OCI-LY3 (cell line): ENCODE measurements around the gene TRIM8.

Source experiments
- H2AFZ ChIP-seq: fragments of 200-600, 300-600 bp; shearing (Covaris generic); 2 replicates; pipeline ENCODE4 v1.6.0; 2014; ENCODE audit warnings: antibody characterized with exemption, low read depth, low read length
- H3K27ac ChIP-seq: fragments of 200-600, 300-600 bp; sonication (generic); 2 replicates; pipeline ENCODE4 v1.5.1; 2014; ENCODE audit warnings: mild to moderate bottlenecking, low read length, moderate library complexity, mixed read lengths
- H3K27me3 ChIP-seq: fragments of 200-600, 300-600 bp; sonication (generic); 2 replicates; pipeline ENCODE4 v1.6.1; 2014; ENCODE audit warnings: low read depth, low read length, mixed read lengths
- H3K36me3 ChIP-seq: fragments of 200-600, 300-600 bp; sonication (generic); replicated peaks from 2 replicates; pipeline ENCODE3; 2014; ENCODE audit warnings: low read depth, low read length, mixed read lengths
- H3K4me1 ChIP-seq: fragments of 300-600, 200-600 bp; sonication (generic); 2 replicates; pipeline ENCODE4 v1.6.1; 2014; ENCODE audit warnings: low read length, mixed read lengths
- H3K4me2 ChIP-seq: fragments of 200-600, 300-600 bp; sonication (generic); 2 replicates; pipeline ENCODE4 v1.6.1; 2014; ENCODE audit warnings: low read length, mixed read lengths
- H3K4me3 ChIP-seq: fragments of 300-600, 200-600 bp; sonication (generic); 2 replicates; pipeline ENCODE4 v1.5.1; 2014; ENCODE audit warnings: antibody characterized with exemption, mild to moderate bottlenecking, low read length, moderate library complexity
- H3K79me2 ChIP-seq: fragments of 300-600, 200-600 bp; shearing (Covaris generic); 2 replicates; pipeline ENCODE4 v1.6.1; 2014; ENCODE audit warnings: mild to moderate bottlenecking, low read length, mixed read lengths
- H3K9ac ChIP-seq: fragments of 300-600, 200-600 bp; shearing (Covaris generic); 2 replicates; pipeline ENCODE4 v1.6.0; 2014; ENCODE audit warnings: mild to moderate bottlenecking, low read length, moderate library complexity
- H3K9me3 ChIP-seq: fragments of 200-600, 300-600 bp; shearing (Covaris generic); 2 replicates; pipeline ENCODE4 v1.6.1; 2014; ENCODE audit warnings: low read length, mixed read lengths; ENCODE audit not compliant: insufficient read depth
- H4K20me1 ChIP-seq: fragments of 200-600, 300-600 bp; sonication (generic); 2 replicates; pipeline ENCODE4 v1.6.1; 2016; ENCODE audit warnings: low read length, mixed read lengths; ENCODE audit not compliant: insufficient read depth
- CTCF ChIP-seq: fragments of 200-600, 300-600 bp; sonication (generic); IDR thresholded peaks from 2 replicates; pipeline ENCODE4 v1.5.1; 2014; ENCODE audit warnings: antibody characterized with exemption, low read length, low read depth
- EZH2phosphoT487 ChIP-seq: fragments of 200-600 bp; shearing (Covaris generic); IDR thresholded peaks from 2 replicates; pipeline ENCODE4 v1.6.1; 2018; ENCODE audit warnings: antibody characterized with exemption, mixed run types, low read depth

The TRIM8 gene

GRCh38 chr10:102668326-102669107 lies 24.2 kb downstream of the TRIM8 start:
- Histone ChIP-seq H4K20me1 (no peaks in the 10 kb centered on the region), H3K4me2 (no peak overlapping the region), H3K4me1 (no peaks in the 10 kb centered on the region), H3K36me3 (no peaks in the 10 kb centered on the region), H3K79me2 (no peaks in the 10 kb centered on the region), H3K27me3 (no peaks in the 10 kb centered on the region), H3K9me3 (no peaks in the 10 kb centered on the region), H2AFZ (no peak overlapping the region), H3K4me3 (no peak overlapping the region), H3K27ac (no peak overlapping the region), H3K9ac (no peak overlapping the region)
- TF ChIP-seq CTCF (no peak), EZH2phosphoT487 (no peak)

GRCh38 chr10:102669206-102670064 lies 25.2 kb downstream of the TRIM8 start:
- Histone ChIP-seq H3K4me1 (no peaks in the 10 kb centered on the region), H2AFZ (no peak overlapping the region), H3K36me3 (no peaks in the 10 kb centered on the region), H3K27me3 (no peaks in the 10 kb centered on the region), H3K4me3 (no peak overlapping the region), H4K20me1 (no peaks in the 10 kb centered on the region), H3K4me2 (no peak overlapping the region), H3K9ac (no peak overlapping the region), H3K79me2 (no peaks in the 10 kb centered on the region), H3K9me3 (no peaks in the 10 kb centered on the region), H3K27ac (no peak overlapping the region)
- peak; percentile 57 for TF ChIP-seq CTCF
- TF ChIP-seq EZH2phosphoT487 = no peak

- no peak overlapping the region for H2AFZ ChIP-seq
- no peak for TF ChIP-seq EZH2phosphoT487
- H3K4me2 ChIP-seq = no peak overlapping the region
- no peak overlapping the region for H3K4me3 ChIP-seq
- H4K20me1 ChIP-seq = no peaks in the 10 kb centered on the region
- H3K79me2 ChIP-seq = no peaks in the 10 kb centered on the region
- H3K9me3 ChIP-seq = no peaks in the 10 kb centered on the region
- no peaks in the 10 kb centered on the region for H3K4me1 ChIP-seq
- no peaks in the 10 kb centered on the region for H3K27me3 ChIP-seq
- no peak overlapping the region for H3K27ac ChIP-seq
- no peaks in the 10 kb centered on the region for H3K36me3 ChIP-seq
- H3K9ac ChIP-seq = no peak overlapping the region
Measured at GRCh38 chr10:102670065-102670670, 25.9 kb downstream of the TRIM8 start.

DNA sequence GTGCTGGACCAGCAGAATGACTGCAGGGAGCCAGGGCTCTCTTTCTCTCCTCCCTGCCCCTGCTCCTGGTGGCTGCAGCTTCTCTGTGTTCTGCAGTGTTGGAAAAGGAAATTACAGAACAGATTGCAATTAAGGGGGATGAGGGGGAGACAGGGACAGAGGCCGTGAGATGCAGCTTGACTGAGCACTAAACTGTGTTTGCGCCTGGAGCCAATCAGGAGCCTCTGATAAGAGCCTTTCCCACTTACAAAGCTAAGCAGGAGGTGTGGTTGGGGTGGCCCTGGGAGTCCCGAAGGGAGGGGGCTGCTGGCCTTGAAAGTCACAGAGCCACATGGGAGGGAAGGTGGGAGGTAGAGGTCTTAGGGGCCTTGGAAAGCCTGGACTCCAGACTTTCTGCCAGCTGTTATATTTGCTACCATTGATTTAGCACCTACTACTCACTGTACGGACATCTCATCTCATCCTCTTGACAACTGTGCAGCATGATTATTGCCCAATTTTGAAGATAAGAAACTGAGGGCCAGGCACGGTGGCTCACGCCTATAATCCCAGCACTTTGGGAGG lies 26.7 kb downstream of the TRIM8 start:
- H3K27ac ChIP-seq = no peak overlapping the region
- no peak overlapping the region for H2AFZ ChIP-seq
- H3K79me2 ChIP-seq = no peaks in the 10 kb centered on the region
- H3K27me3 ChIP-seq = no peaks in the 10 kb centered on the region
- TF ChIP-seq EZH2phosphoT487 = no peak
- TF ChIP-seq CTCF = no peak
- no peaks in the 10 kb centered on the region for H3K9me3 ChIP-seq
- no peak overlapping the region for H3K9ac ChIP-seq
- H3K4me1 ChIP-seq = peaks cover 4% of the 10 kb centered on the region
- H3K4me2 ChIP-seq = no peak overlapping the region
- no peaks in the 10 kb centered on the region for H4K20me1 ChIP-seq
- no peaks in the 10 kb centered on the region for H3K36me3 ChIP-seq
- H3K4me3 ChIP-seq = no peak overlapping the region
